Neutrophil (primary cell): Measurements from ENCODE around the gene PTPRG.

Experiments
- H3K27ac ChIP-seq: fragments of 200-600 bp; sonication (generic); 2 replicates; pipeline ENCODE4 v1.5.1; 2016; ENCODE audit warnings: mild to moderate bottlenecking, moderate library complexity
- H3K27me3 ChIP-seq: fragments of 200-600 bp; sonication (generic); 2 replicates; pipeline ENCODE4 v1.6.0; 2016; ENCODE audit warnings: mild to moderate bottlenecking
- H3K36me3 ChIP-seq: fragments of 200-600 bp; sonication (generic); 2 replicates; pipeline ENCODE4 v1.5.1; 2017
- H3K4me1 ChIP-seq, 2 experiments: fragments of 200-600 bp in 1 of 2; sonication (generic) in 1 of 2; 1 replicate in 1 of 2; 2 replicates in 1 of 2; pipeline versions ENCODE4 v1.5.1 to v1.6.1; 2013 to 2016; ENCODE audit warnings: low read depth in 1 of 2, low read length in 1 of 2, mild to moderate bottlenecking in 1 of 2, moderate library complexity in 1 of 2; ENCODE audit not compliant: control insufficient read depth in 1 of 2, insufficient read depth in 1 of 2
- H3K4me3 ChIP-seq, 2 experiments: fragments of 200-600 bp in 1 of 2; sonication (generic) in 1 of 2; 1 replicate in 1 of 2; 2 replicates in 1 of 2; pipeline ENCODE4 v1.5.1; 2013 to 2016; ENCODE audit warnings: low read depth in 1 of 2, low read length in 1 of 2, mild to moderate bottlenecking in 1 of 2, moderate library complexity in 1 of 2
- H3K9me3 ChIP-seq: fragments of 200-600 bp; sonication (generic); 2 replicates; pipeline ENCODE4 v1.5.1; 2016
- TF ChIP-seq, protein P1 (sequence below): fragments of 200-600 bp; sonication (generic); IDR thresholded peaks from 2 replicates; pipeline ENCODE4 v1.5.1; 2016; ENCODE audit warnings: antibody characterized with exemption

The PTPRG gene

DNA sequence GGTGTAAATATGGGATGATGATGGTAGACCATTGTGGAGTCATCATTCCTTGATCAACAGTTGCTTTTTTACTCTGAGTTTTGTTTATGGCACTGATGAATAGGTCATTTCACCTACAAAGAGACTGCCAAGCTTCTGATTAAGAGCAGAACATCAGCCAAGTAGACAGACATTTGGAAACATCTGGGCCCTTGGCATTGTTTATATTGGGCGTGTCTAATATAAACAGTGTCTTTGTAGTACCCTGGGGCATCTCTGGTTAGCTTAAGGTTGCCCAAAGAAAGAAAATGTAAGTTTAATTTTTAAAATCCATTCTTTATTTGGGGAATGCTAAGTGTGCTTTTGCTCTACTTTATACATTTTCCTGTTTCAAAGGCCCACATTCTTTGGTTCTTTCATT is 435.0 kb downstream of the PTPRG start:
- Histone ChIP-seq H3K4me3 (no peak overlapping the region), H3K27ac (no peak overlapping the region), H3K27me3 (no peaks in the 10 kb centered on the region), H3K4me1 (no peaks in the 10 kb centered on the region), H3K36me3 (no peaks in the 10 kb centered on the region), H3K9me3 (no peaks in the 10 kb centered on the region)
- TF ChIP-seq, protein P1, sequence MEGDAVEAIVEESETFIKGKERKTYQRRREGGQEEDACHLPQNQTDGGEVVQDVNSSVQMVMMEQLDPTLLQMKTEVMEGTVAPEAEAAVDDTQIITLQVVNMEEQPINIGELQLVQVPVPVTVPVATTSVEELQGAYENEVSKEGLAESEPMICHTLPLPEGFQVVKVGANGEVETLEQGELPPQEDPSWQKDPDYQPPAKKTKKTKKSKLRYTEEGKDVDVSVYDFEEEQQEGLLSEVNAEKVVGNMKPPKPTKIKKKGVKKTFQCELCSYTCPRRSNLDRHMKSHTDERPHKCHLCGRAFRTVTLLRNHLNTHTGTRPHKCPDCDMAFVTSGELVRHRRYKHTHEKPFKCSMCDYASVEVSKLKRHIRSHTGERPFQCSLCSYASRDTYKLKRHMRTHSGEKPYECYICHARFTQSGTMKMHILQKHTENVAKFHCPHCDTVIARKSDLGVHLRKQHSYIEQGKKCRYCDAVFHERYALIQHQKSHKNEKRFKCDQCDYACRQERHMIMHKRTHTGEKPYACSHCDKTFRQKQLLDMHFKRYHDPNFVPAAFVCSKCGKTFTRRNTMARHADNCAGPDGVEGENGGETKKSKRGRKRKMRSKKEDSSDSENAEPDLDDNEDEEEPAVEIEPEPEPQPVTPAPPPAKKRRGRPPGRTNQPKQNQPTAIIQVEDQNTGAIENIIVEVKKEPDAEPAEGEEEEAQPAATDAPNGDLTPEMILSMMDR, result no peak

DNA sequence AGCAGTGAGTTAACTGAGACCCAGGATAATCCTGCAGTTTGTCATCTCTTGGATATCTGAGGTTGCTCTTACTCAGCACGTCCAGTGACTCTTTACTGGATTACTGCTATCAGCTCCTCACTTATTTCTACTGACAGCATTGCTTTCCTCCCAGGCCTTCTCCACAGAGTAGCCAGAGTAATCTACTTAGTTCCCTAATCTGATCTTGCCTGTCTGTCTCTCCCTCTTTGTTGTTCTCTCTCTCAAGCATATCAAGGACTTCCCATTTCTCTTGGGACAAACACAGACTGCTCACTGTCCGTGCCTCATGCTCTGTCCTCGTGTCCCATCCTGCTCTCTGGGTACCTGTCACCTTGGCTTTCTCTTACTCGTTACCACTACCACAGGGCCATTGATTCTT is 435.7 kb downstream of the PTPRG start:
- no peaks in the 10 kb centered on the region for H3K9me3 ChIP-seq
- H3K4me1 ChIP-seq, result no peaks in the 10 kb centered on the region
- no peaks in the 10 kb centered on the region for H3K36me3 ChIP-seq
- H3K4me3 ChIP-seq, result no peak overlapping the region
- H3K27ac ChIP-seq, result no peak overlapping the region
- no peaks in the 10 kb centered on the region for H3K27me3 ChIP-seq
- TF ChIP-seq, protein P1, result no peak

DNA sequence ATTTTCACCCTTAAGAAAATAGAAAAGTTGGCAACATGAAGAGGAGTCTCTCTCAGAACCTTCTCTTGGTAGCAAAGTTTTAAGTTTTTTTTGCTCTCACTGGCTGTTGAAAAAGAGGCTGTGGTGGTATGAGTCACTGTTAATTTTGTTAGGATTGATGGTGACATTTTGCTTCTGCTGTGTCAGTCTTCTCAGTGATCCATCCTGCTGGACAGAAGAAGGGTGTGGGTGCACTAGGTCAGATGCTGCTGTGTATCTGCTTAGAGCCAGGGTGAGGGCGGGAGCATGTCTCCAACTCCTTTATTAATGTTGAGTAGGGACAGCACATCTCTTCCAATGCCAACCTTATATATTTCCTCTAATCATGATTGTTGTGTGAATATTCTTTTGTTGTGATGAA is 442.5 kb downstream of the PTPRG start:
- TF ChIP-seq, protein P1, result no peak
- Histone ChIP-seq H3K4me3 (no peak overlapping the region), H3K4me1 (no peaks in the 10 kb centered on the region), H3K36me3 (no peaks in the 10 kb centered on the region), H3K27me3 (no peaks in the 10 kb centered on the region), H3K27ac (no peak overlapping the region), H3K9me3 (no peaks in the 10 kb centered on the region)

DNA sequence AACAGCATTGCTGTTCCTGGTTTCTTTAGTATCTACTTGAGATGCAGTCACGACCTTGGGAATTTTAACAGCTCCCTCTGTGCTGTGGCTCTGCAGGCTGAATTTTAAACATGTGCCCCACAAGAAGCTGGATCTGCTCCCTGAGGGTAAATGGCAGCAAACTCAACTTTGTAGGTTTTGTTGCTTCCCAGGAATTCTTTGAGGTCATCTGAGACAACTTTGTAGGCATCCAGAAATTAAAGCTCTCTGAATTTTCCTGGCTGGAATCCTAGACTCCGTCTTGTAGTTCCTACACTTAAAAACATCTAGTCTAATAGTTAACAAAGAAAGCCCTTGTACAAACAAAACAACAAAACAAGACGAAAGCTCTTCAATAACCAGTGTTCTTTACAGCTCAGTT is 445.7 kb downstream of the PTPRG start:
- Histone ChIP-seq H3K36me3 (no peaks in the 10 kb centered on the region), H3K27ac (no peak overlapping the region), H3K4me3 (no peak overlapping the region), H3K27me3 (no peaks in the 10 kb centered on the region), H3K4me1 (no peaks in the 10 kb centered on the region), H3K9me3 (no peaks in the 10 kb centered on the region)
- TF ChIP-seq, protein P1, result no peak

DNA sequence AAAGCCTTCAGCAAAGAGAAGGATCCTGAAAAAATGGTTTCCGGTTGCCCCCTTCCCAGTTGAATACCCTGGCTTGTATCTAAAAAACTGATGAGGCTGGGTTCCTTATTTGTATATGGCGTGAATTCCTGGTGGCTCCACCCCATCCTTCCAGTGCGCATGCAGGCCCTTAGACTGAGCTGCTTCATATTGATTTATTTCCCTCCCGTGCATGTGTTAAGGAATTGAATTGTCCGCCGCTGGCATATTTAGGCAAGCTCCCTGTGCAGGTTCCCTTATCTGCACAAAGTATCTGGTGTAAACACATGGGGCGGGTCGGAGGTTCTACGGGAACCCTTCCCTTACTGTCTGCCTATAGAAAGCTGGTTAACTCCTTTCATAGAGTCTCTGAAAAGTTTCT is 449.6 kb downstream of the PTPRG start:
- H3K27me3 ChIP-seq, result no peaks in the 10 kb centered on the region
- H3K4me1 ChIP-seq, result no peaks in the 10 kb centered on the region
- H3K36me3 ChIP-seq, result no peaks in the 10 kb centered on the region
- H3K9me3 ChIP-seq, result no peaks in the 10 kb centered on the region
- H3K27ac ChIP-seq, result no peak overlapping the region
- H3K4me3 ChIP-seq, result no peak overlapping the region
- TF ChIP-seq, protein P1, result no peak

DNA sequence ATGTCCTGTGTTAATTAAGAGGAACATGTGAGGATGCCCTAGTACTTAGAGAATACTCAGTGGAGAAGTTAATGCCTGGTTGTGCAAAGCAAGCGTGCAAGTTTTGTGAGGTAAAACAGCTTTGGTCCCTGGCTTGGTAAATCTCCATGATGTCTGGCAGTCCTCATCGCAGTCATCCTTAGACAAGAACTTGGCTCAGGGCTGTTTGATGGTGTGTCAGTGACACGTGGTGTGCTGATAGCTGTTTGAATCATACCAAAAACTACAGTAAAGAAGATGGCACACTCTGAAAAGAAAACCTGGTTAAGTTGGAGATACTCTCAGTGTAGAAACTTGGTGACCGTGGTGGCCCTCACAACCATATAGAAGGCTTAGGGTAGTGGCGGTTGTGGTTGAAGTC is 450.3 kb downstream of the PTPRG start:
- Histone ChIP-seq H3K4me3 (no peak overlapping the region), H3K36me3 (no peaks in the 10 kb centered on the region), H3K27ac (no peak overlapping the region), H3K4me1 (no peaks in the 10 kb centered on the region), H3K27me3 (no peaks in the 10 kb centered on the region), H3K9me3 (no peaks in the 10 kb centered on the region)
- TF ChIP-seq, protein P1, result no peak
